ENCODE measurements around the gene NT5M.

The NT5M gene

DNA sequence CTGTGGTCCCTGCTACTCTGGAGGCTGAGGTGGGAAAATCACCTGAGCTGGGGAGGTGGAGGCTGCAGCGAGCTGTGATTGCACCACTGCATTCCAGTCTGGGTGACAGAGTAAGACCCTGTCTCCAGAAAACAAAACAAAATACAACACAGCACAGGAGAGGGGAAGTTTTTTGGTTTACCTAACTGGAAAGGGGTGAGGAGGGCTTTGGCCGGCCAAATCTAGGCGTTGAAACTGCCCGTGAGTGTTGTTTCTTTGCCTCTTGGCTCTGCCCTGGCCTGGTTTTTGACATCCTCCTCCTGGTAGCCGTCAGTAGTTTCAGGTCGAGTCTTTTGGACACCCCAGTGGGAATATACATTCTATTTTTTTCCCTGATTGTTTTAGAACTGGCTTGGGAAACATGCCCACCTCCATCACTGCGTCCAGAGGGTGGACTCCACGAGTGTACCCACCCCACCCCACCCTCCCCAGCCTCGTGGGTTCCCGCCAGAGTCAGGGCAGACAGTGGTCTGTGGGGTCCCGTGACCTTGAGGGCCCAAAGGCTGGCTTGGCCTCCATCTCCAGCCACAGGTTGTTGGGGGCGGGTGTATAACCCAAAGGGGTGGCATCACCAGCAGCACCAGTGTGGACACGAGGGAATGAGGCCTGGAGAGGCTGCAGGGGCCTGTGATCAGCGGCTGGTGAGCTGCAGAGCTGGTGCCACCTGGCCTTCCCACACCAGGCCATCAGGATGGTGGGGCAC lies 42.7 kb downstream of the NT5M start:
- in situ Hi-C loops (cut with HindIII; ENCODE audit: low sequenced_read_pairs): no loop called here
- TF ChIP-seq, protein P1, sequence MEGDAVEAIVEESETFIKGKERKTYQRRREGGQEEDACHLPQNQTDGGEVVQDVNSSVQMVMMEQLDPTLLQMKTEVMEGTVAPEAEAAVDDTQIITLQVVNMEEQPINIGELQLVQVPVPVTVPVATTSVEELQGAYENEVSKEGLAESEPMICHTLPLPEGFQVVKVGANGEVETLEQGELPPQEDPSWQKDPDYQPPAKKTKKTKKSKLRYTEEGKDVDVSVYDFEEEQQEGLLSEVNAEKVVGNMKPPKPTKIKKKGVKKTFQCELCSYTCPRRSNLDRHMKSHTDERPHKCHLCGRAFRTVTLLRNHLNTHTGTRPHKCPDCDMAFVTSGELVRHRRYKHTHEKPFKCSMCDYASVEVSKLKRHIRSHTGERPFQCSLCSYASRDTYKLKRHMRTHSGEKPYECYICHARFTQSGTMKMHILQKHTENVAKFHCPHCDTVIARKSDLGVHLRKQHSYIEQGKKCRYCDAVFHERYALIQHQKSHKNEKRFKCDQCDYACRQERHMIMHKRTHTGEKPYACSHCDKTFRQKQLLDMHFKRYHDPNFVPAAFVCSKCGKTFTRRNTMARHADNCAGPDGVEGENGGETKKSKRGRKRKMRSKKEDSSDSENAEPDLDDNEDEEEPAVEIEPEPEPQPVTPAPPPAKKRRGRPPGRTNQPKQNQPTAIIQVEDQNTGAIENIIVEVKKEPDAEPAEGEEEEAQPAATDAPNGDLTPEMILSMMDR (IDR thresholded peaks at IDR 0.05; ENCODE audit: low read depth, low read length, missing control alignments): no peak
- no peak overlapping the region for H3K4me3 ChIP-seq (ENCODE audit: low read depth, low read length)
- DNase-seq (ENCODE audit: low read depth): no peak

DNA sequence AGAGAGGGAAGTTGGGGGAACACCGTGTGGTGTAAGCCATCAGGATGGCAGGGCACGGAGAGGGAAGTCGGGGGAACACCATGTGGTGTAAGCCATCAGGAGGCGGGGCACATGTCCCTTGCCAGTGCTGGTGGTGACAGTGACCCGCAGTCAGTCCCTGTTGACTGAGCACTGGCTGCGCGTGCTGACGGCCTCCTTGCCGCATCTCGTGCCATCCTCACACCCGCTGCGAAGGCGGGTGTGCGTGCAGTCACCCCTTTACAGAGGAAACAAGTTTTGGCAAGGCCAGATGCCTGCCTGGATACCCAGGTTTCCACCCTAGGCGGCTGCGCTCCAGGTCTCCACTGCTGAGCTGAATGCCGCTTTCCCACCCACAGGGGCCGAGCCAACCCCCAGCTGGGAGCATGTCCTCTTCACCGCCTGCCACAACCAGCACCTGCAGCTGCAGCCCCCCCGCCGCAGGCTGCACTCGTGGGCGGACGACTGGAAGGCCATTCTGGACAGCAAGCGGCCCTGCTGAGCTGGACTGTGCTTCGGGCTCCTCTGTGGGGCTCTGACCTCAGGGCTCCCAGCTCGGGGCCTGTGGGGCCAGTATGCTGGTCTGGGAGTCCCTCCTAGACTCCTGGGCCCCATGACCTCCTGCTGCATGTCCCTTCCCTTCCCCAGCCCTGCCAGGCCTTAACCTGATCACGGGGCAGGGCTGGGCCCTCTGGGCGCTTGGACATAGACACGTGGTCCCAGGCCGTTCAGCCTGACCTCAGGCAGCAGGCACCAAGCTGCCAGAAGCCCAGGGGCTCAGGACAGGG lies 43.5 kb downstream of the NT5M start:
- TF ChIP-seq, protein P1 (IDR thresholded peaks at IDR 0.05; ENCODE audit: low read depth, low read length, missing control alignments): no peak
- DNase-seq (ENCODE audit: low read depth): no peak
- in situ Hi-C loops (cut with HindIII; ENCODE audit: low sequenced_read_pairs): no loop called here
- no peak overlapping the region for H3K4me3 ChIP-seq (ENCODE audit: low read depth, low read length)

DNA sequence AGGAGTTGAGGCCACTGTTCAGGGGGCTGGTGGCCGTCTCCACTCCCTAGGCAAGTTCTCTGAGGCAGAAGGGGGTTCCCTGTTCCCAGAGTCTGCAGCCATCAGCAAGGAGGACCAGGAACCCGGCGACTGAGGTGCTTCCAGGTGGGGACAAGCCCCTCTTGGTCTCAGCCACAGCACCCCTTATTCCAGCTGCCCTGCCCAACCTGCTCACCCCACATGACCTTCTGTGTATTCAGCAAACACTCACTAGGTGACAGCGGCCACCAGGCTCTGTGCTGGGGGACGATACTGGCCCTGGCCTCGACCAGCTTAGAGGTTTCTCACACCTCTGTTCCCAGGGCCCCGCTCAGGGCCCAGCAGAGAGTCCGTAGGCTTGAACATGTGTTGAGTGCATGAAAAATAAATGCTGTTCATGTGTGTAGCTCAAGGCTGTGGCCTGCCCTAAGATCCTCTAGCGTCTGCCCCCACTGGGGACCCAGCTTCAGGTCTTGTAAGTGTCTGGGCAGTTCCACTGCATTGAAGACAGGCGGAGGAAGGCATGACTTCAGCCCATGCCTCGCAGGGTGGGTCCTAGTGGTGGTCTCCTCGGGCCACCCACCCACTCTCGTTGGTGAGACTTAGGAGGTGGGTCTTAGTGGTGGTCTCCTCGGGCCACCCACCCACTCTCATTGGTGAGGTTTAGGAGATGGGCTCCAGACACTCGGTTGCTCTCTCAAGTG lies 44.2 kb downstream of the NT5M start:
- TF ChIP-seq, protein P1 (IDR thresholded peaks at IDR 0.05; ENCODE audit: low read depth, low read length, missing control alignments): no peak
- DNase-seq (ENCODE audit: low read depth): no peak
- H3K4me3 ChIP-seq (ENCODE audit: low read depth, low read length): no peak overlapping the region
- in situ Hi-C loops (cut with HindIII; ENCODE audit: low sequenced_read_pairs): no loop called here

DNA sequence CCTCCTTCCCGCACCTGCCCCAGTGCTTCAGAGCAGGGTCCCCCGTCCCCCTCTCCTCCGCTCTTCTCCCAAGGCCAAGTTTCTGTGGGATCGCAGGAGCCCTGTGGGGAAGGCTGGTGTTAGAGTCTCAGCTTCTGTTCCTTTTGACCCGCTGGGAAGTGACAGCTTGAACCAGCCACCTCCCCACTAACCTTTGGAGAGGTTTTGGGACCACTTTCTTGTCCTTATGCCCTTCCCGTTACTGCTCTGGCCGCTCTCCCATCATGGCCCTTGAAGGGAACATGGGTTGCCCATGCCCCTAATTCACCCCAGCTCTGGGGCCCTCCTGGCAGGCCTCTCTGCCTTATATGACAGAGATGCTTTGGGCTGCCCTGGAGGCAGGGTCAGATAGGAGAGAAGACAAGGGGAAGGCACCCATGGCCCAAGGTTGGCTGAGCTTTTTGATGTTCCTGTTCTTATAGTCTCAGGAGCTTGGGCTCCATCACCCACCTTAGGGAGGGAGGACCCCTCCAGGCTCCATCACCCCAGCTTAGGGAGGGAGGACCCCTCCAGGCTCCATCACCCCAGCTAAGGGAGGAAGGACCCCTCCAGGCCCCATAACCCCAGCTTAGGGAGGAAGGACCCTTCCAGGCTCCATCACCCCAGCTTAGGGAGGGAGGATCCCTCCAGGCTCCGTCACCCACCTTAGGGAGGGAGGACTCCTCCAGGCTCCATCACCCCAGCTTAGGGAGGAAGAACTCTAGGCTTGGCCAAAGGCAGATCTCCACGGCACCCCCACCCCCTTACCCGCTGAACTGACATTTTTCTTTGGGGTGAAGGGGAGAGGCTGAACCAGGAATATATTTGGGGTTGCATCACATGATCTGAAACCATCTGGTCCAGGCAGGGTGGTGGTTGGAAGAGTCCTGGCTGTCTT lies 45.0 kb downstream of the NT5M start:
- no peak for DNase-seq (ENCODE audit: low read depth)
- no peak overlapping the region for H3K4me3 ChIP-seq (ENCODE audit: low read depth, low read length)
- TF ChIP-seq, protein P1 (IDR thresholded peaks at IDR 0.05; ENCODE audit: low read depth, low read length, missing control alignments): no peak
- in situ Hi-C loops (cut with HindIII; ENCODE audit: low sequenced_read_pairs): no loop called here

DNA sequence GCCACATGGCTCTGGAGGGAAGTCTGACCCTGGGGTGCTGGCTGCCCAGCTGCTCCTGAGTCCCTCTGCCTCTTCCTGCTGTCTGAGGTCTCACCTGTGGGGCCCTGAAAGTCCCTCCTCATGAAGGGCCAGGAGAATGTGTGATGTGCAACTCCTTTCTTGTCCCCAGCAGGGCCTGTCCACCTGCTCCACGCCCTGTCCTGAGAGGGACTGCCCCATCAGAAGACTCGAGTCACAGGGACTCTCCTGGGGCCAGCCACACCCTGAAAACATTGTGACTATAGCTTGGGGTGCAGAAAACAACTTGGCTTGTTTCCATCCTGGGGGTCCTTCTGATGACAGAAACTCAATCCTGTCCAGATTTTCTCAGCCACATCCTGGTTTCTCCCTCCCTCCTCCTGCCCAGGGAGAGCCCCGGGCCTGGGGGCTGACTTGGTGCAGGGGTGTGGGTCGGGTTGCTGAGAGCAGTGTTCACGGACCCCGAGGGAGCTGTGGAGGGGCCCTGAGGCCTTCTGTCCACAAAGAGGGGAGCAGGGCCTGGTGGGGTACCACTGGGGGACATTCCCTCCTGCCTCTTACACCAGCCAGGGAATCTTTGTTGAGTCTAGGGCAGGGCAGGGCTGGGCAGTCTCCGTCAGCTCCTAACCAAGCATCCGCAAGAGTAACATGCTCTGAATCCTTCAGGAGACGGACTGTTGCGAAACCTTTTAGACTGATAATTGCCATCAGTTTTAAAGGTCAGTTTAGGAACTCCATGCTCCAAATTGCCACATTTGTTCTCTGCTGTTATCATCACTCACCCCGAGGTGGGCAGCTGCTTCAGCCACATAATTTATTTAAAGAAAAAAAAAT lies 45.9 kb downstream of the NT5M start:
- TF ChIP-seq, protein P1 (IDR thresholded peaks at IDR 0.05; ENCODE audit: low read depth, low read length, missing control alignments): no peak
- no peak for DNase-seq (ENCODE audit: low read depth)
- in situ Hi-C loops (cut with HindIII; ENCODE audit: low sequenced_read_pairs): no loop called here
- no peak overlapping the region for H3K4me3 ChIP-seq (ENCODE audit: low read depth, low read length)

Data from astrocyte of the cerebellum (primary cell).